Activated naive CD4-positive, alpha-beta T cell treated with anti-CD3 and anti-CD28 coated beads, Interleukin-2, amount 50 U/mL, for 72 hours (primary cell): ENCODE measurements around the gene RASSF8. TPM values are rescaled to one million over a fixed set of nuclear protein-coding genes. Genes with fewer than 3 reads are reported as not detected.

Source experiments
- ATAC-seq, 2 donors: fragments of 150-1000 bp; cut with Tn5 transposase; 2 replicates each; pipeline ENCODE4 v1.10.0; 2021; ENCODE audit warnings: mild to moderate bottlenecking in 2 of 2, moderate library complexity in 2 of 2
- DNase-seq, 2 donors: peaks; one replicate each; pipeline ENCODE4 v3.0.0; 2021 to 2022; ENCODE audit warnings: low spot score in 2 of 2
- H3K27ac Mint-ChIP-seq, 2 donors: one replicate each; pipeline ENCODE4 v1.8.0; 2022; ENCODE audit warnings: mild to moderate bottlenecking in 2 of 2, mixed read lengths in 2 of 2
- H3K36me3 Mint-ChIP-seq, 2 donors: one replicate each; pipeline ENCODE4 v1.8.0; 2022; ENCODE audit warnings: mixed read lengths in 2 of 2
- H3K9me3 Mint-ChIP-seq, 2 donors: one replicate each; pipeline ENCODE4 v1.8.0; 2022; ENCODE audit warnings: mixed read lengths in 2 of 2
- total RNA-seq, 2 donors: library from RNA; stranded (reverse); gene quantifications; one replicate each; pipeline ENCODE4 v1.2.3, GENCODE V29; 2022

Gene RASSF8
- total RNA-seq, 2 donors from 2014 or later, result 0.46 to 0.56 TPM

- Mint-ChIP-seq H3K36me3 (no peaks in the 10 kb centered on the region), H3K27ac (no peak overlapping the region), H3K9me3 (no peaks in the 10 kb centered on the region)
- DNase-seq (no peak), ATAC-seq (no peak)
These were observed 23.1 kb downstream of the RASSF8 start for GRCh38 chr12:25981597-25981996.

- H3K36me3 Mint-ChIP-seq, result no peaks in the 10 kb centered on the region
- no peak for ATAC-seq
- H3K27ac Mint-ChIP-seq, result no peak overlapping the region
- H3K9me3 Mint-ChIP-seq, result no peaks in the 10 kb centered on the region
- no peak for DNase-seq
These were observed 23.9 kb downstream of the RASSF8 start for GRCh38 chr12:25982416-25982815.

GRCh38 chr12:25983625-25984024 is 25.1 kb downstream of the RASSF8 start:
- ATAC-seq (no peak), DNase-seq (no peak)
- no peak overlapping the region for H3K27ac Mint-ChIP-seq
- no peaks in the 10 kb centered on the region for H3K36me3 Mint-ChIP-seq
- no peaks in the 10 kb centered on the region for H3K9me3 Mint-ChIP-seq

DNA sequence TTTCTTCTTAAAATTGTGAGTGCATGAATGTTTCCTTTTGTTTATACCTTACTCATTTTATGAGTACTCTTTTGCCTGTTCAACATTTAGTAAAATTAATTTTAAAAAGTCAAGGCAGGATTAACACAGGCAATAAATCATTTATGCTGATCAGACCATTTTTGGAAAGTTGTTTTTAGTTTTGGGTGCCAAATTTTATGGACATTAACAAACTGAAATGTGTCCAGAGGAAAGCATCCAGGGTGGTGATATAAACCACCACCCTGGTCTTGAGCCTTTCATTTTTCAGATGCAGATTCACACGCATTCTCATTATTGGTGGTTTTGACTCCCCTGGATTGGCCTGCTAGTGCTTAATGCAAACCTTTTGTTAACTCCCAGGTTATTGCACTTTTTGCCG is 26.3 kb downstream of the RASSF8 start:
- Mint-ChIP-seq H3K9me3 (no peaks in the 10 kb centered on the region), H3K27ac (no peak overlapping the region), H3K36me3 (no peaks in the 10 kb centered on the region)
- no peak for ATAC-seq
- DNase-seq, result no peak

DNA sequence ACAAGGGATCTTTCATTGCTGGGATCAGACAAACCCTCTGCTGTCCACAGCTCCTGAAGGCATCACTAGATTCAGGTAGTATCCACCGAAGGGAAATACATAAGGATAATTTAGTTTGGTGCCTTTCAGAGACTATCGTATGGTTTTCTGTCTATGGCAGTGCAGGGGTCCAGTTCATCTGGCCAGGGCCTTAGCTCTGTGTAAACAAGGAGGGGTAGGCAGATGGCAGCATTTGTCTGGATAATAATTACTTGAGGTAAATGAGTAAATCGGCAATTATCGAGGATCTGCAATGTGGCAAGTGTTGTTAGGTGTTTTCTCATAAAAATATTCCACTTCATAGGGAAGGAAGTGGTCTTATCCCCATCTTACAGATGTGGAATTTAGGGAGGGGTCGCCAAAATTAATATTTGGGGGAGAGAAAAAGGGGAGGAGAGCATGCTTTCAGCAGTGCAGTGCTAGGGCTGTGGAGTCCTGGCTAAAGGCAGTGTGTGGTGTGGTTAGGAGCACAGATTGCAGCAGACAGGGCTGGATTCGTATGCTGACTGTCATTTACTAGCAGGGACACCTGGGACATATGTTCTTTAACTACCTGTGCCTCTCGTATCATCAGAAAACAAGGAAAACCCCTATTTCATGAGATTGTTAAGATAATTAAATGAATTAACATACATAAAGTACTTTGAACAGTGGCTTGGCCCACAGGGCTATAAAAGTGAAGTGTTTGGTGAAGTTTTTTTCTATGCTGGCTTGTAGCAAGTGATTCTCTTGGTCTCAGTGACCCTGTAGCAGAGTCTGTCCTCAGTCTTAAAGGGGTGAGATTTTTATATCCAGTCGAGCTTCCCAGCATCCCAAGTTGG is 27.1 kb downstream of the RASSF8 start:
- DNase-seq (no peak), ATAC-seq (no peak)
- Mint-ChIP-seq H3K36me3 (no peaks in the 10 kb centered on the region), H3K9me3 (no peaks in the 10 kb centered on the region), H3K27ac (no peak overlapping the region)

DNA sequence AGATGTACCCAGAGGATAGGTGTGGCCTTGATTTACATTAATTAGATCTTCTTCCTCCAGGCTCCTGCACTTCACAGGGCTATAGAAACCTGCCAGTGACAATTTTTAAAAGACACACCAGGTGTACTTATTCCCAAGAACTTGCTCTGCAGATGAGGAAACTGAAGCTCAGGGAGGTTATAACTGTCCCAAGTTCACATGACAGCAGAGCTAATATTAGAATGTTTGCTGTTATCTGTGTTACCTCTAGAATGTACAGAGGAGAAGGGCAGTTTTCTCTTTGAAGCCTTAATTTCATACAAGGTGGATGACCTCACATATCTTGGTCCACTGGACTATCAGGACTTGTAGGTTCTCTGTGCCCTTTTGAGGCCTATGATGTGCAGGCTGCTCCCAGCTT is 27.7 kb downstream of the RASSF8 start:
- Mint-ChIP-seq H3K27ac (no peak overlapping the region), H3K9me3 (no peaks in the 10 kb centered on the region), H3K36me3 (no peaks in the 10 kb centered on the region)
- no peak for ATAC-seq
- DNase-seq, result no peak

DNA sequence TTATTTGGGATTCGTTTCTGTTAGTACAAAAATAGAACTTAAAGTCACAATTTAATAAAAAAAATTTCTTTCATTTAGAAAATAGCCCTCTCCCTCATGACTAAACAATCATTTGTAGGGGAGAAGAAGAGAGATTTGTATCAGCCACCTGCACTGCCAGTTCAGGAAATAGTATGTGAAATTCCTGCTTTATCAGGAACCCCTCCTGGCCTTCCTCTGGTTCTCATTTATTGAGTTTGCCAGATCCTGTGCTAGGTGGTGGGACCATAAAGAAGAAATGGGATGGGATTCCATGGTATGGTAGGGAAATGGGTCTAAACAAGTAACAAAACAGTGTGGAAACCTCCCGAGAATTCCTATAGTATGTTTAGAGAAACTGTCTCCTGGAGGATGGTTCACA is 30.0 kb downstream of the RASSF8 start:
- no peaks in the 10 kb centered on the region for H3K36me3 Mint-ChIP-seq
- ATAC-seq, result no peak
- H3K9me3 Mint-ChIP-seq, result no peaks in the 10 kb centered on the region
- no peak overlapping the region for H3K27ac Mint-ChIP-seq
- no peak for DNase-seq

DNA sequence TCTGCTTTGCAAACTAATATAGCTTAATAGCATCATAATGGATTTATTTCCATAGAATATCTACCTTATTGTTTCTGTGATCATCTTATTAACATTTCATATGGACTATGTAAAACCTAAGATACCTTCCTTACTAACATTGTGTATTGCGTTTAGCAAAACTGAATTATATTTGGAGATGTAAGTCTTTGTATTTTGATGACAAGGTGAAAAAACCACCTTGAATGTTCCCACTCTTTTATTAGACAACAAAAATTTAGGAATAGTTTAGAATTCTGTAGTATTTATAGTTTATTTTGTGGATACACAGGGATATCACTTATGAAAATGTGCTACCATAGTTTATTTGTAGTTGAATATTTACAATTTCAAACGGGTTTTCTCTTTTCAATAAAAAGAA is 32.0 kb downstream of the RASSF8 start:
- no peak for DNase-seq
- no peak for ATAC-seq
- Mint-ChIP-seq H3K27ac (no peak overlapping the region), H3K36me3 (no peaks in the 10 kb centered on the region), H3K9me3 (no peaks in the 10 kb centered on the region)

DNA sequence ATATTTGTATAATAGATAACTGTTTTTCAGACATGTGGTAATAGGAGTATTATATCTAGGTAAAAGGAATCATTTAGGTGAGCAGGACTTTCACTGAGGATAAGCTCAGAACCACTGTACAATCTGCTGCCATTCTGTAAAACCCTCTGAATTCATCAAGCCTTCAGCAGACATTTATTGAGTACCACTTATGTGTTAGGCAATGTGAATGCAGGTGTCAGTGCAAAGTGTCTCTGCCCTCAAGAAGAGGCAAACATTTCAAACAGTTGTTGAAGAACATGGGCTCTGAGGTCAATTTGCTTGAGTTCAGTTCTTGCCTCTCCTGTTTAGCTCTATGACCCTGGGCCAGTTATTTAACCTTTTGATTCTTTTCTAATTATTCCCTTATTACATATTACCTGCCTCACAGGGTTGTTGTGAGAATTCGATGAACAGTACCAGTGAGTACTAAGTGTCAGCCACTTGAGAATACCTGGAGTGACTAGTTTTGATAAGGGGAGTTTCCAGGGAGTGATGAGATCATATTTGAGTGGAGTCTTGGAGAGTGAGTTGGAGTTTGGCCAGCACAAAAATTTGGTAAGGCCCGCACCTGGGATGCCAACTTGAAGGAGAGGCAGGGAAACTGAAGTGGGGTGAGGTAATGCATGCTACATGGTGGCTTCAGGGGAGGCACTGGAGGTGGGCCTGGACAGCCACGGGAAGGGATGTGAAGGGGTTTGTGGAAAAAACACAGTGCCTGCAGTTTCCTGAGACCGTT is 33.7 kb downstream of the RASSF8 start:
- no peak overlapping the region for H3K27ac Mint-ChIP-seq

GRCh38 chr12:25993901-25994651 is 35.6 kb downstream of the RASSF8 start:
- no peak overlapping the region for H3K27ac Mint-ChIP-seq
- H3K36me3 Mint-ChIP-seq, result no peaks in the 10 kb centered on the region
- DNase-seq, result no peak
- ATAC-seq, result no peak
- no peaks in the 10 kb centered on the region for H3K9me3 Mint-ChIP-seq

More for the DNA sequence above, 33.7 kb downstream of the RASSF8 start:
- Mint-ChIP-seq H3K36me3 (no peaks in the 10 kb centered on the region), H3K9me3 (no peaks in the 10 kb centered on the region)
- DNase-seq (no peak), ATAC-seq (no peak)

DNA sequence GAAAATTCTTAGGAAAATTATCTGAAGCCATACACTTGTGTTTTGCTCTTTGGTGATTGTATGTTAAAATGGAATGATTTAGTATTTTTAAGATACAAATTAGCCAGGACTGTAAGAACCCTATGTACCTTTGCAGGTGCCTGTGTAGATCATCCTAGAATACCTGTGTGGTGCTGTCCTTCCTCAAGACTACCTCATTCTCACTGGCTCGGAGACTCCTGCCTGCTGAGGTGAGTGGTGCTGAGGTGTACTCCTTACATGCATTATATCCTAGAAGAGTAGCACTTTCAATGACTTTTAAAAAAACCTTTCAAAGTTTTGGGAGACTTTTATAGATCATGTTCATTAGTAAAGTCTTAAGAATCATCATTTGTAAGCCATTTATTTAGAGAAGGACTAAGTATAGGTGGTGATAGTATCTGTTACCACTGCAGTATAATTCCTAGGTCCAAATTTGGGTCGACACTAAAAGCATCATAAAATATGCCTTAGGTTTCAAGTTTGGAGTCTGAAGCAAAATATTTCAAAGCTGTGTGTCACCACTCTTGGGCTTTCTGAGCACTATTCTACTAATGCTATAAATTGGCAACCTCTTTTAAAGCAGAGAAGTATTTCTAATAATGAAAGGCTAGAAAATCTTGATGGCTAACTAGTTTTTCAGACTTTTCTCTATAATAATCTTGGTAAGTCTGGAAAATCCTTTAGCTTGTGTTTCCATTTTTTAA is 36.6 kb downstream of the RASSF8 start:
- Mint-ChIP-seq H3K9me3 (no peaks in the 10 kb centered on the region), H3K27ac (no peak overlapping the region), H3K36me3 (no peaks in the 10 kb centered on the region)
- DNase-seq (no peak), ATAC-seq (no peak)

GRCh38 chr12:25995906-25996305 is 37.4 kb downstream of the RASSF8 start:
- Mint-ChIP-seq H3K27ac (no peak overlapping the region), H3K36me3 (no peaks in the 10 kb centered on the region), H3K9me3 (no peaks in the 10 kb centered on the region)
- DNase-seq (no peak), ATAC-seq (no peak)

- DNase-seq, result no peak
- Mint-ChIP-seq H3K27ac (no peak overlapping the region), H3K36me3 (no peaks in the 10 kb centered on the region), H3K9me3 (no peaks in the 10 kb centered on the region)
- ATAC-seq, result no peak
These were observed 38.2 kb downstream of the RASSF8 start for GRCh38 chr12:25996677-25997076.

- H3K27ac Mint-ChIP-seq, result no peak overlapping the region
- no peaks in the 10 kb centered on the region for H3K36me3 Mint-ChIP-seq
- no peak for DNase-seq
- H3K9me3 Mint-ChIP-seq, result no peaks in the 10 kb centered on the region
- no peak for ATAC-seq
These were observed 38.9 kb downstream of the RASSF8 start for GRCh38 chr12:25997201-25997963.

DNA sequence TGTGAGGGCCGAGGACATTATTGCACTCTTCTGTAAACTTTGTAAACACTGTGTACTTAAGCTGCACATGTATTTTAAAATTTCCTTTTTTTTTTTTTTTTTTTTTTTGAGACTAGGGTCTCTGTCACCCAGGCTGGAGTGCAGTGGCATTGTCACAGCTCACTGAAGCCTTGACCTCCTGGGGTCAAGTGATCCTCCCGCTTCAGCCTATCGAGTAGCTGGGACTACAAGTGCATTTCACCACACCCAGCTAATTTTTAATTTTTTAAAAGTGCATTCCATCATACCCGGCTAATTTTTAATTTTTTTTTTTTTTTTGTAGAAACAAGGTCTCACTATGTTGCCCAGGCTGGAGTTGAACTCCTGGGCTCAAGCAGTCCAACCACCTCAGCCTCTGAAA is 42.4 kb downstream of the RASSF8 start:
- H3K9me3 Mint-ChIP-seq, result peaks cover 6 to 8% of the 10 kb centered on the region in 2 donors
- H3K36me3 Mint-ChIP-seq, result peaks cover 0 to 4% of the 10 kb centered on the region in 2 donors
- DNase-seq, result no peak
- no peak overlapping the region for H3K27ac Mint-ChIP-seq
- no peak for ATAC-seq

DNA sequence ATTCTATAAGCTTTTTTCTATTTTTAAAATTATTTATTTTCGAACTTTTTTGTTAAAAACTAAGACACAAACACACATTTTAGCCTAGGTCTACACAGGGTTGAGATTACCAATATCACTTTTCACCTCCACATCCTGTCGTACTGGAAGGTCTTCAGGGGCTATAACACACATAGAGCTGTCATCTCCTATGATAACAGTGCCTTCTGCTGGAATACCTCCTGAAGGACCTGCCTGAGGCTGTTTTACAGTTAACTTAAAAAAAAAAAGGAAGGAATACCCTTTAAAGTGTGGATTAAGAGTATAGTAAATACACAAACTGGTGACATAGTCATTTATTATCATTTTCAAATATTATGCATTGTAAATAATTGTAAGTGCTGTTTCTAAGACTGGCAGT is 43.0 kb downstream of the RASSF8 start:
- Mint-ChIP-seq H3K27ac (no peak overlapping the region), H3K9me3 (peaks cover 6 to 8% of the 10 kb centered on the region in 2 donors), H3K36me3 (peaks cover 0 to 4% of the 10 kb centered on the region in 2 donors)
- DNase-seq (no peak), ATAC-seq (no peak)
